Brain microvascular endothelial cell (primary cell): ENCODE measurements around the gene ZNF451.
A peak's percentile ranks its signal among the peaks of the same experiment; 100 is the strongest.

Experiments
- DNase-seq: peaks from one replicate; pipeline ENCODE4 v3.0.0-alpha.2; 2020
- H3K27ac ChIP-seq: fragments of 250-450 bp; sonication (Bioruptor Pico); 2 replicates; pipeline ENCODE4 v1.5.1; 2020; ENCODE audit warnings: mild to moderate bottlenecking, moderate library complexity
- H3K27me3 ChIP-seq: fragments of 250-450 bp; sonication (Bioruptor Pico); replicated peaks from 2 replicates; pipeline ENCODE4 v1.5.1; 2020; ENCODE audit warnings: mild to moderate bottlenecking
- H3K36me3 ChIP-seq: fragments of 250-450 bp; sonication (Bioruptor Pico); replicated peaks from 2 replicates; pipeline ENCODE4 v1.5.1; 2020; ENCODE audit warnings: mild to moderate bottlenecking
- H3K4me3 ChIP-seq: 2 replicates; pipeline ENCODE4 v1.5.1; 2011; ENCODE audit warnings: low read depth, mild to moderate bottlenecking, control low read depth, low read length, moderate library complexity
- in situ Hi-C: cut with HindIII; loops from 2 replicates; pipeline ENCODE4 v1.10.0; 2017; ENCODE audit warnings: low sequenced_read_pairs, low pct_ligation_motif_present
- TF ChIP-seq, protein P1 (sequence below): IDR thresholded peaks from 2 replicates; pipeline ENCODE4 v1.5.1; 2011; ENCODE audit warnings: low read depth, mild to moderate bottlenecking, moderate library complexity, low read length, control low read depth, inconsistent platforms; ENCODE audit errors: missing control alignments

ZNF451 gene

DNA sequence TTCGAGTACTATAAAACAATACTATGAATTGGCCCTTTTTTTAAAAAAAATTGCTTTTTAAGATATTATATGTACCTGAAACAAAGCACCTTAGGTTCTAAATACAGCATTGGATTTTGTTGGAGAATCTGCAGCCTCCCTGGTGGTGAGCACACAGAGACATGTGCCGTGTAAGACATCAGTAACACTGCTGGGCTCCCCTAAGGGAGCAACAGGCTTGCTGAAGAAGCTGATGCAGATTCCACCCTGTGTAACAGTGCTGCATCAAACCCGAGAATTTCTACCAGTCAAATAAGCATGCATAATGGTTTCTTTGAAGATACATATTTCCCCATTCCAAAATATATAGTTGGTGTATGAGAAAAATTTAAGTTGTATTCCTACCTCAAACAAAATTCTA is 26.1 kb upstream of the ZNF451 start:
- in situ Hi-C loops, result no loop called here
- TF ChIP-seq, protein P1, sequence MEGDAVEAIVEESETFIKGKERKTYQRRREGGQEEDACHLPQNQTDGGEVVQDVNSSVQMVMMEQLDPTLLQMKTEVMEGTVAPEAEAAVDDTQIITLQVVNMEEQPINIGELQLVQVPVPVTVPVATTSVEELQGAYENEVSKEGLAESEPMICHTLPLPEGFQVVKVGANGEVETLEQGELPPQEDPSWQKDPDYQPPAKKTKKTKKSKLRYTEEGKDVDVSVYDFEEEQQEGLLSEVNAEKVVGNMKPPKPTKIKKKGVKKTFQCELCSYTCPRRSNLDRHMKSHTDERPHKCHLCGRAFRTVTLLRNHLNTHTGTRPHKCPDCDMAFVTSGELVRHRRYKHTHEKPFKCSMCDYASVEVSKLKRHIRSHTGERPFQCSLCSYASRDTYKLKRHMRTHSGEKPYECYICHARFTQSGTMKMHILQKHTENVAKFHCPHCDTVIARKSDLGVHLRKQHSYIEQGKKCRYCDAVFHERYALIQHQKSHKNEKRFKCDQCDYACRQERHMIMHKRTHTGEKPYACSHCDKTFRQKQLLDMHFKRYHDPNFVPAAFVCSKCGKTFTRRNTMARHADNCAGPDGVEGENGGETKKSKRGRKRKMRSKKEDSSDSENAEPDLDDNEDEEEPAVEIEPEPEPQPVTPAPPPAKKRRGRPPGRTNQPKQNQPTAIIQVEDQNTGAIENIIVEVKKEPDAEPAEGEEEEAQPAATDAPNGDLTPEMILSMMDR, result no peak
- Histone ChIP-seq H3K27ac (no peak overlapping the region), H3K36me3 (peaks cover 4% of the 10 kb centered on the region), H3K4me3 (no peak overlapping the region), H3K27me3 (no peaks in the 10 kb centered on the region)
- DNase-seq, result no peak

DNA sequence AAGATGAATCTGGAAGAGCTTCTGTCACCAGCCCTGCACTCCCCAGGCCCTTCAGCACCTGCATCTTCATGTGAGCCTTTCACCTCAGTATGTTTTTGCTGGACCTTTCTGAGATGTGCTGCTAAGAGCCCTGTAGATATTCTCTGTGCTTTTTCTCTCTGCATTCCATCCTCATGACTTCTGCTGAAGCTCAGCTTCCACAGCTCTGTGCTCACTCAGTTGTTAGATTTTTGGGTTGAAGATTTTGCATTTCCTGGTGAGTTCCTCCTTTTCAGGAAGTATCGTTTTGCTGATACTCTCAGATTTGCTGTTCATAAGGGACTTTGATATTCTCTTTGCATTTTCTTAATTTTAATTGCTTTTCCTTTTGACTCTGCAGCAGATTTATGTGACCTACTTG is 25.2 kb upstream of the ZNF451 start:
- Histone ChIP-seq H3K27ac (no peak overlapping the region), H3K4me3 (no peak overlapping the region), H3K36me3 (peaks cover 4% of the 10 kb centered on the region), H3K27me3 (no peaks in the 10 kb centered on the region)
- TF ChIP-seq, protein P1, result no peak
- in situ Hi-C loops, result no loop called here
- peak; percentile 46 for DNase-seq

DNA sequence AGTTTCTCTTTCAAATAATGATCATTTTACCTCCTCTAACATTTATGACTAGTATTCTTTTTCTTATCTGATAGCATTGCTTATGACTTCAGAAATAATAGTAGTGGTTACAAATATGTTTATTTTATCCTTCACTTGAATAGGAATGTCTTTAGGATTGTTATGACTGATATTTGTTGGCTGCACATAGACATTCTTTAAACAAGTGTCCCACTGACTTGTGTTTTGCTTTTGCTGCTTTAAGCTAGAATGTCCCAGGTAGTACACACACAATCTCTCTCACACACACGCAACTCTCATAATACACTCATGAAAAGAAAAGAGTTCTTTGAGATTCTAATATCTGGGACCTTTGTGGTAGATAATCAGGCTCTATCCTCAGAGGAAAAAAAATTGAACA is 21.9 kb upstream of the ZNF451 start:
- Histone ChIP-seq H3K4me3 (no peak overlapping the region), H3K27ac (peak overlapping the region; percentile 41), H3K27me3 (no peaks in the 10 kb centered on the region), H3K36me3 (no peaks in the 10 kb centered on the region)
- DNase-seq, result peak; percentile 70
- in situ Hi-C loops, result no loop called here
- TF ChIP-seq, protein P1, result no peak

DNA sequence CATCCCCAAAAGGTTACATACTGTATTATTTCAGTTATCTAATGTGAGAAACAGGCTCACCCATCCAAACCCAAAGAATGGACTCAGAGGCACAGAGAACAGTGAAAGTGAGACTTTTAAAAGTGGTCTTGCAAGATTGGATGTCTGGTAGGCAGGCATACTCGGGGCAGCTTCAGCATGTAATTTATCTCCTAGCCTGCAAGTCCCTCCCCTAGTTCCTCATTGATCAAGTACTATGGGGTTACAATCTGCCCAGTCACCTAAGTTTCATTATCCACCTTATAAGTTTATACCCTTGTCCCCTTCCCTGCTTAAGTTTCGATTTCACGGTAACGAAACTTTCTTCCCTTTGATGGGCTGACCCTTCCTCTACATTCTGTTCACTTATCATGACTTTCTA is 20.8 kb upstream of the ZNF451 start:
- H3K27ac ChIP-seq, result no peak overlapping the region
- no peak for DNase-seq
- in situ Hi-C loops, result no loop called here
- H3K36me3 ChIP-seq, result no peaks in the 10 kb centered on the region
- H3K27me3 ChIP-seq, result no peaks in the 10 kb centered on the region
- H3K4me3 ChIP-seq, result no peak overlapping the region
- TF ChIP-seq, protein P1, result no peak

DNA sequence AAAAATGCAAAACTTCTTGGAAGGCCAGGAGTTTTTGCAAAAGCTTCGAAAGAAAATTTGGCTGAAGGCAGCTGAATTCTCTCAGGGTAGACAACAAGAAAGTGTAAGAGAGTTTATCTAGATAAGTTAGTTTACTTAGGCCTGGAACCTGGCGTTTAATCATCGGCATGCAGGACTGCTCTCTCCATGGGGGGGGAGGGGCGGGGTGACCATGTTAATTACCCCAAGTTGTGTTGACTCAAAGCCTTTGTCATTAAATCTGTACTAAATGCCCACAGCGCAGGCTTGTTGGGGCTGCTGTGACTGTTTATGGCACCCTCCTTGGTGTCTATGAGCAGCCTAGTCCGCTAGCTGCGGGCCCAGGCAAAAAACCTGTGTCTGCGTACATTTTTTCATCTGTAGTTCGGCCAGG is 20.1 kb upstream of the ZNF451 start:
- TF ChIP-seq, protein P1, result no peak
- Histone ChIP-seq H3K27ac (no peak overlapping the region), H3K27me3 (no peaks in the 10 kb centered on the region), H3K4me3 (no peak overlapping the region), H3K36me3 (no peaks in the 10 kb centered on the region)
- in situ Hi-C loops, result no loop called here
- no peak for DNase-seq

DNA sequence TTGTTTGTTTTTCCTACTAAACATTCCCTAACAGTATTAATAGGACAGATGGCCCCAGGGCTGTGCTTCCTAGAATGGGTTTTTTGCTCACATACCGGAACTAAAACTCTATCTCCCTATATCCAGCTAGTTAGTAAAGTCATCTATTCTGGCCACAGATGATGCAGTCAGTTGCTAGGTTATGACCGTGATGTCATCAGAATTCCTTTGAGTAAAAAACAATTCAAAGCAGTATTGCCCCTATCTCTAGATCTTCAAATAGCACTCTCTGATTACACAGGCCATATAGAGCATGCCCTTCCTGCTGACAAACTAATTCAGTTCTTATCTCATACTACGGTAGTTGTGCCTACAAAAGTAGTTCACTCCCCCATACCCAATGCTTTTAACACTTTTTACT is 17.9 kb upstream of the ZNF451 start:
- Histone ChIP-seq H3K27me3 (no peaks in the 10 kb centered on the region), H3K27ac (no peak overlapping the region), H3K4me3 (no peak overlapping the region), H3K36me3 (no peaks in the 10 kb centered on the region)
- no peak for DNase-seq
- in situ Hi-C loops, result no loop called here
- TF ChIP-seq, protein P1, result no peak
